NCI-H82 (cell line): ENCODE data around the gene EDN1.

Experiments
- DNase-seq: peaks from one replicate; lab custom pipeline; 2025; lab: John Stamatoyannopoulos, UW

EDN1 gene

GRCh38 chr6:12289933-12290820 is at the start of gene EDN1:
Gene EDN1 (plus strand): TSS chr6:12290361. CDS start chr6:12290630, 269 bp downstream.
- DNase-seq: peak; percentile 83

- no peak for DNase-seq
These were observed 48.5 kb upstream of the EDN1 start for GRCh38 chr6:12241493-12242175.

- no peak for DNase-seq
These were observed 47.0 kb upstream of the EDN1 start for GRCh38 chr6:12243169-12243568.

DNA sequence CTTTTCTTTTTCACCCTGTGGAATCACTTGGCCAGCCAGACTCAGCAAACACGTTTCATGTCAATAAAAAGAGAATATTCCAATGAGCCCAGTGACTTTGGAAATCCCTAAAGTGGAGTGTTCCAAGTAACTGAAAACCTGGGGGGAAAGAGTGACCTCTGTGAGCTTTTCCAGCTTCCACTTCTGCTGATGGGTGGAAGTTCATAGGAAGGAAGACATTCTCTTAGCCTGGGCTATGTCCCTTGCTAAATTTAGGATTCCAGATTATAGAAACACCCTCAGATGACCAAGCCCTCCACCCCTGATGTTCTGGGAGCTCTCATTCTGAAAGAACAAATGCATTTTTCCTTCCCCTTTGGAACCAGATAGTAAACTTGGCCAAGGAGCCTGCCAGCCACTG is 44.8 kb upstream of the EDN1 start:
- DNase-seq: no peak

DNA sequence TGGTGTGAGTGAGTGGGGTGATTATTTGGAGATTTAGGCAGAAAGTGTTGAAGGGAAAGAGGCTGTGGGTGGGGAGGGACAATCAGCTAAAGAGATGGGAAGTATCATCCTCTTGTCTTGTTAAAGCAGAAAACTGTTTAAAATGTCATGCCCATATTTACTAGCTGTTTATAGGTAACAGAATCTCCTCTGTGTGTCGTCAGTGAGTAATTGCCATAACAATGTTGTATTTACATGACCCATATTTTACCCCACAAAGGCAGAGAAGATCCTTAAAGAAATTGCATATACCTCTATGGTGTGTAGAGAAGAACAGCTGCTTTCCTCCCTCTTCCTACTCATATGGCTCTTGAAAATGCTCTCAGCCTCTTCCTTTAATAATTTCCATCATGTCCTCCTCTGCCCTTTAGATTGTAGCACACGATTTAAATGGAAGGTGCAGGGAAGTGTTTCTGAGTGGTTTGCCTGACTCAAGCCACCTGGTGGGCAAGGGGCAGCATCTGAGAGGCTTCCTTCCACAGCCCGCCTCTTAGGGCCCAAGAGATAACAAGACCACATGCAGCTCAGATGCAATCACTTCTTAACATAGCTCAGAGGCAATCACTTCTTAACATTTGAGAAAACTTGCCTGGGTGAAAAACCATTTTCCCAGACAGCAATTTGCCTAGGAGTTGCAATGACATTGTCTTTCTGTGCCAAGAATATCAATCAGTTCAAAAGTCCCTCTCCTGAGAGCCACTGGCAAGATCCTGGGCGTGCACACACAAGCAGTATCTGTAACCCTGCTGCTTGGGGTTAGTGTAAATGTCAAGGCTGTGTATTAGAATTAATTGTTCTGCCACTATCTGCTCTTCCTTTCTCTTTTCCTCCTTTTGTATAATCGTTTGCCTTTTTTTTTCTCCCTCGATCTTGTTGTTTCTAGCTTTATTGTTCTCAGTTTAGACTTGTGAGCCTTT is 44.1 kb upstream of the EDN1 start:
- DNase-seq: no peak

- no peak for DNase-seq
These were observed 43.3 kb upstream of the EDN1 start for GRCh38 chr6:12246900-12247299.

DNA sequence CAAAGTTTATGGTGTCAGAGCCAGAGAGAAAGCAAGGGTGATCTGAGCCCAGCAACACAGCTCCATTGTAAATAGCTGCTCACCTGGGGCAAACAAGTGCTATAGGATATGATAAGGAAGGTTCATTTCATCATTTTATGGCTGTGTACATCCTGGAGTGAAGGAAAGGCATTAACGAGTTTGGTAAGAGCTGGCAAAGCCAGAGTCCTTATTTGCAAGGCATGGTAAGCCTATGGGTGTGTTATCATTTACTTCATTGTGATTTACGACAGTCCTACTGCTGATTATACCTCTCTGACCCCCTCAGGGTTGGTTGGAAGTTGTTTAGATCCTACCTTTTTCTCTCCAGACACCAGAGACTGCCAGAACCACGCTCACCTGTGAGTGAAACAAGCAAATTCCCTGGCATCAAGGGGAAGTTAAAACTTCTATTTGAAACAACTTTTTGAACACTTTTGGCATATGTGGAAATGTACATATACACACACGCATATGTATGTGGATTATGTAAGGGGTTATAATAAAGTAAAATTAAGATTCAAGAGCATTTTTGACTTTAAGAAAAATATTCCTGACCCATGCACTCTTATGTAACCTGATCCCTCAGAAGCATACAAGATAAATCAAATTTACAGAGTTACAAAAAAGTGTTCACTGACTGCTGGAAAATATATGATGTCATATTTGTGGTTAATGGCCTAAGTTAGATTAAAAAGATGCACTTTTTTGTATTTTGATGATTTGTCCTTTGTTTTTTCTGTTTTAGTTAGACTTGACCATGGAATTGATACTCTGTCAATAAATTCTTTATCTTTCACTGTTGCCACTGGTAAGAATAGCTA is 40.4 kb upstream of the EDN1 start:
- DNase-seq: no peak

GRCh38 chr6:12250383-12250770 is 39.8 kb upstream of the EDN1 start:
- DNase-seq: no peak

DNA sequence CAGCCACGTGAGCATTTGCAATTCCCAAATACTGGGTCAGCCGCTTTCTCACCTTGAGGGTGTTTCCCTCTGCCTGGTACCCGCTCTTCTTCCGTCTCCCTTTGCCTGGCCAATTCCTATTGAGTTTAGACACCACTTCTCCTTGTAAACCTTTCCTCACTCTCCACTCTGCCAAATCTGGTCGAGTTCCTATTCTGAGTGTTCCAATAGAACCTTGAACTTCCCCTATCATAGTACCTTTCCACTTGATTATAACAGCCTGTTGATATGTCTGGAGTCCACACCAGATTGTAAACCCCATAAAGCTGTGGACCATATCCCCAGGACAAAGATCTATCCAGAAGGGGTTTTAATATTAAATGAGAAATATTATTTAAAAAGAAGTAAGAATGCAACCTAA is 36.0 kb upstream of the EDN1 start:
- no peak for DNase-seq

DNA sequence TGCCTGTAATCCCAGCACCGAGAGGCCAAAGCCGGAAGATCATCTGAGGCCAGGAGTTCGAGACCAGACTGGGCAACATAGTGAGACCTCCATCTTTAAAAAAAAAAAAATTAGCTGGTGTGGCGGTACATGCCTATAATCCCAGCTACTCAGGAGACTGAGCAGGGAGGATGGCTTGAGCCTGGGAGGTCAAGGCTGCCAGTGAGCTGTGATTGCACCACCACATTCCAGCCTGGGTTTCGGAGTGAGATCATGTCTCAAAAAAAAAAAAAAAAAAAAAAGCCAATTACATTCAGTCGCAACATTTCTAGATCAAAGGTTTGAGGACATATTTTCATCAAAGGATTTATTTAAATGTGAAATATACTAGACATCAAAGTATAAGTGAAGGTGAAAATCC is 32.0 kb upstream of the EDN1 start:
- no peak for DNase-seq

DNA sequence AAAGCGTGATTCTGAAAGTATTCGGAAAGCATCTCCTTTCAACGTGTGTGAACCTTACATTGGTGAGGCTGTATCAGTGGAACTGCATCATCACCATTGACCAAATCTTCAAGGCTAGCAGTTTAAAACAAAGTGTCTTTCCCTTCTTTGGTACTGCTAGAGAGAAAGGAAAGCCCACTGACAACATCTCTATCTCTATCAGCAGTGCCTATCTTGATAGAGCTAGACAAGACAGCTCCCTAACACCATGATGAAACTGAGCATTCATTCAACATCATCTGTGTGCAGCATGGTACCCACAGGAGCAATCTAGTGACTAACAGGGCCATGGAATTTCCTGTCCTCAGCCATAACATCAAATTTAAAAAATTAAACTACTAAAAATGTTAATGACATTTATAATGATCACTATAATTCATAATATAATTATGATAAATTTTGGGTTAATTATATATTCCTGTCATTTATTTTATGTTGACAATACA is 31.5 kb upstream of the EDN1 start:
- DNase-seq: no peak

GRCh38 chr6:12260458-12261093 is 29.6 kb upstream of the EDN1 start:
- DNase-seq: no peak

- DNase-seq: no peak
These were observed 28.7 kb upstream of the EDN1 start for GRCh38 chr6:12261502-12261901.

- DNase-seq: no peak
These were observed 27.7 kb upstream of the EDN1 start for GRCh38 chr6:12262236-12263061.

DNA sequence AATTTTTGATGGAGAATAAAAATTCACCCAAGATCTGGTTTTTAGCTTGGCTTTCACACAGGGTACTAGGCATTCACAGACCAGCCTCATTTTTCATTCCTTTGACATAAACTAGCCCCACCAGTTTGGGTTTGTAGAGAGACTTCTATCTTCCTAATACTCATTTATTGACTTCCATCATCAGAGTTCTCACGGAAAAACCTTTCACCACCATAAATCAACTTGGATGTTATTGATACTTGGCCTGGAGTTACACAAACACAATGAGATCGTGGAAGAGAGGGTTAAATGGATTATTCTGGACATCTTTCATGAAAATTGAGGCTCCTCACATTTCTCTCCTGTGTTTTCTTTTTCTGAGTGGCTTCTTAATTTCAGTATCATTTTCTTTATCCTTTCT is 26.8 kb upstream of the EDN1 start:
- DNase-seq: no peak

GRCh38 chr6:12264671-12265070 is 25.5 kb upstream of the EDN1 start:
- no peak for DNase-seq

GRCh38 chr6:12265296-12265695 is 24.9 kb upstream of the EDN1 start:
- DNase-seq: no peak

- DNase-seq: no peak
These were observed 24.4 kb upstream of the EDN1 start for GRCh38 chr6:12265791-12266190.

DNA sequence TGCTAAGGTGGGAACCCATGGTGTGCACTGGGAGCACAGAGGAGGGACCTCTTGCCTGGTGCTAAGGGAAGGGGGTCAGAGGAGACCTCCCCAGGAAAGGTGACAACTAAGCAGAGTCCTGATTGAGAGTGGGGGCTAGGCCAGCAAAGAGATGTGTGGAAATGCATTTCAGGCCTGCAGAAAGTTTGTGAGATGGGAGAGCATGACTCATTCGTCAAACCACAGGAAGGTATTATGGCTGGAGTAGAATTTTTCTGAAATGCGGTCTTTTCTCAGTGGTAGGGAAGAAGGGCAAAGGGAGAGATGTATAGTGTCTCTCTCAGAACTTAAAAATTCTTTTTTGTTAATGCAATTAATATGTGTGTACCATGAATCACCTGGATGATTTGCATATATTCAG is 23.6 kb upstream of the EDN1 start:
- no peak for DNase-seq

GRCh38 chr6:12269110-12269509 is 21.1 kb upstream of the EDN1 start:
- no peak for DNase-seq
